Uterus (tissue), 4 donors: ENCODE measurements around the gene SLCO3A1. TPM values are rescaled to one million over a fixed set of nuclear protein-coding genes. Genes with fewer than 3 reads are reported as not detected.

ENCODE experiments used
- DNase-seq, 2 donors: peaks; one replicate each; pipeline ENCODE4 v3.0.0-alpha.2; 2019 to 2020
- H3K27ac ChIP-seq, 2 donors: fragments of 200-600 bp; sonication (generic); 1 replicate in 1 of 2; 2 replicates in 1 of 2; pipeline ENCODE4 v1.5.1; 2016 to 2018
- H3K27me3 ChIP-seq, 2 donors: fragments of 200-600 bp; sonication (generic); one replicate each; pipeline ENCODE4 v1.5.1; 2018 to 2019; ENCODE audit warnings: control low read depth in 1 of 2
- H3K36me3 ChIP-seq, 2 donors: fragments of 200-600 bp; sonication (generic); one replicate each; pipeline ENCODE4 v1.5.1; 2019; ENCODE audit warnings: control low read depth in 1 of 2
- H3K4me1 ChIP-seq, 2 donors: fragments of 200-600 bp; sonication (generic); one replicate each; pipeline ENCODE4 v1.5.1; 2018 to 2019; ENCODE audit warnings: control low read depth in 1 of 2
- H3K4me3 ChIP-seq, 2 donors: fragments of 200-600 bp; sonication (generic); 1 replicate in 1 of 2; 2 replicates in 1 of 2; pipeline ENCODE4 v1.5.1; 2018 to 2019; ENCODE audit warnings: mild to moderate bottlenecking in 1 of 2
- H3K9me3 ChIP-seq, 2 donors: fragments of 200-600 bp; sonication (generic); one replicate each; pipeline ENCODE4 v1.5.1; 2019; ENCODE audit warnings: control low read depth in 1 of 2
- POLR2A ChIP-seq, 2 donors: fragments of 450-650 bp; IDR thresholded peaks; one replicate each; pipeline ENCODE4 v1.6.1; 2016; ENCODE audit warnings: antibody characterized with exemption in 2 of 2, mild to moderate bottlenecking in 1 of 2, moderate library complexity in 1 of 2
- intact Hi-C: fragments of 100-400 bp; cut with DNase I; formaldehyde crosslinking; loops from one replicate; pipeline ENCODE4 v1.15.1; 2023; ENCODE audit warnings: low total_unique reads
- total RNA-seq, 4 donors: library from RNA; depleted of rRNA in 3 of 4; stranded (reverse); fragments of >200 nt in 3 of 4; gene quantifications; one replicate each; pipeline versions ENCODE4 v1.1.0 to v1.2.4, GENCODE V29; 2014 to 2023
- TF ChIP-seq, protein P1 (sequence below), 4 experiments: fragments of 200-600 bp in 2 of 4; fragments of 450-650 bp in 2 of 4; sonication (generic) in 2 of 4; IDR thresholded peaks; one replicate each; pipeline ENCODE4 v1.5.1; 2016 to 2019; ENCODE audit warnings: antibody characterized with exemption in 4 of 4, mild to moderate bottlenecking in 2 of 4, moderate library complexity in 1 of 4
- donor health status: DM: yes; HTN: yes; CAD: no.

The SLCO3A1 gene
- total RNA-seq, 4 donors from 2014 or later = 4.4 to 26.1 (median 9.5) TPM

DNA sequence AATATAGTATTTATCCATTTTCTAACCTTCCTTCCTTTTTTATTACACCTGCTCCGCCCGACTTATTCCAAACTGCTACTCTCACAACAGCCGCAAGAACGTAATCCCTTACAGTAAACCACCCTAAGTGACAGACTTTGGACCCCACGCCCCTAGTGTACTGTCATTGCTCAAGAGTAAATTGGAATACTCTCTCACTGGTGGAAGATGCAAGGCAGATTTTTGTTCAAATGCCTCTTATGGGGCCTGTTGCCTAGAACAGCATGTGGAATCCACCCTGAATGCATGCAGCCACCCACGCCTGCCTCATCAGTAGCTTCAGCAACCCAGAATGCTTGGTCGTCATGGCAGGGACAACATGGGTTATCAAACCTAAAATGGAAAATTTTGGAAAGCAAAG lies 313.9 kb downstream of the SLCO3A1 start:
- no peak overlapping the region for H3K4me3 ChIP-seq
- H3K27me3 ChIP-seq = no peaks in the 10 kb centered on the region
- no peak overlapping the region for H3K27ac ChIP-seq
- intact Hi-C loops = no loop called here
- H3K36me3 ChIP-seq = no peaks in the 10 kb centered on the region
- no peaks in the 10 kb centered on the region for H3K9me3 ChIP-seq
- TF ChIP-seq POLR2A (IDR thresholded peaks at IDR 0.05) = no peak
- no peak for DNase-seq
- H3K4me1 ChIP-seq = no peaks in the 10 kb centered on the region

DNA sequence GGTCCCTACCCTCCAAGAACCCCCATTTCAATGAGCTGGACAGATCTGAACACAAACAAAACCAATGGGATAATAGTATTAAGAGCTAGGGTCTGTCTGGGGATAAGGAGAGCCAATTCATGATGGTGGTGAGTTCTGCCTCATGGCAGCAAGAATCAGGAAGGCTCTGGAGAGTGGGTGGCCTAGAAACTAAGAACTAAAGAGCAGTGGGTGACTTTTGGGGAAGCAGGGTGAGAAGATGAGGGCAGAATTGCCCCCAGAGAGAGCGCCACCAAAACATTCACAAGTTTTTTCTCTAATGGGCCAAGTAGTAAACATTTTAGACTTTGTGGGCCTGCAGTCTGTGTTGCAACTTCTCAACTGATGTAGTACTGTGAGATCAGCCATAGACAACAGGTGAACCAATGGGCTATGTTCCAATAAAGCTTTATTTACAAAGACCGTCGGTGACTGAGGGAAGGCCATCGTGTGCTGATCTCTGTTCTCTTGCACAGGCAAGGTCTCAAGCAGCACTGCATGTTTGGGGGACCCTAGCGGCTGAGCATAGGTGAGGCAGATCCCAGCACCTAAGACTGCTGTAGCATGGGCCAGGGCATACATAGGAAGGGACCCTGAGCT lies 314.7 kb downstream of the SLCO3A1 start:
- intact Hi-C loops = no loop called here
- no peak for DNase-seq
- Histone ChIP-seq H3K27me3 (no peaks in the 10 kb centered on the region), H3K4me3 (no peak overlapping the region), H3K27ac (no peak overlapping the region), H3K4me1 (no peaks in the 10 kb centered on the region), H3K36me3 (no peaks in the 10 kb centered on the region), H3K9me3 (no peaks in the 10 kb centered on the region)
- no peak for TF ChIP-seq POLR2A (IDR thresholded peaks at IDR 0.05)
- TF ChIP-seq, protein P1, sequence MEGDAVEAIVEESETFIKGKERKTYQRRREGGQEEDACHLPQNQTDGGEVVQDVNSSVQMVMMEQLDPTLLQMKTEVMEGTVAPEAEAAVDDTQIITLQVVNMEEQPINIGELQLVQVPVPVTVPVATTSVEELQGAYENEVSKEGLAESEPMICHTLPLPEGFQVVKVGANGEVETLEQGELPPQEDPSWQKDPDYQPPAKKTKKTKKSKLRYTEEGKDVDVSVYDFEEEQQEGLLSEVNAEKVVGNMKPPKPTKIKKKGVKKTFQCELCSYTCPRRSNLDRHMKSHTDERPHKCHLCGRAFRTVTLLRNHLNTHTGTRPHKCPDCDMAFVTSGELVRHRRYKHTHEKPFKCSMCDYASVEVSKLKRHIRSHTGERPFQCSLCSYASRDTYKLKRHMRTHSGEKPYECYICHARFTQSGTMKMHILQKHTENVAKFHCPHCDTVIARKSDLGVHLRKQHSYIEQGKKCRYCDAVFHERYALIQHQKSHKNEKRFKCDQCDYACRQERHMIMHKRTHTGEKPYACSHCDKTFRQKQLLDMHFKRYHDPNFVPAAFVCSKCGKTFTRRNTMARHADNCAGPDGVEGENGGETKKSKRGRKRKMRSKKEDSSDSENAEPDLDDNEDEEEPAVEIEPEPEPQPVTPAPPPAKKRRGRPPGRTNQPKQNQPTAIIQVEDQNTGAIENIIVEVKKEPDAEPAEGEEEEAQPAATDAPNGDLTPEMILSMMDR (IDR thresholded peaks at IDR 0.05) = no peak

DNA sequence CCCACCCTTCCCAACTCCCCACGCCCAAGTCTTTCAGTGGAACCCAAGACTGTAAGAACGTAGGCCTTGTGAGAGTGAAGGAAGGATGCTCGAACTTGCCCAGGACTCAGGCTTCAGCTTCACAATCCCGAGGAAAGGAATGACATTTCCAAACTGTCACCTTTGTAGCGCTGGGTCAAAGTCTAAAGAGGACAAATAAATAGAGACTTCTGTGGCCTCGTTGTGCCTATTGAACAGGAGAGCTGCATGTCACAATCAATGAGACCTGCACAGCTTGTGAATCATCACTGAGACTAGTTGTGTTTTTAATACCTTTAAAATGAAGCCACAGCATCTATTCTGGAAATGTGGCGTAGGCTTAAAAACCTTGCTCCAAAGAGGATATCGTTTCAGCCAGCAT lies 317.4 kb downstream of the SLCO3A1 start:
- Histone ChIP-seq H3K9me3 (no peaks in the 10 kb centered on the region), H3K27ac (no peak overlapping the region), H3K4me3 (no peak overlapping the region), H3K27me3 (no peaks in the 10 kb centered on the region), H3K36me3 (no peaks in the 10 kb centered on the region), H3K4me1 (no peaks in the 10 kb centered on the region)
- intact Hi-C loops = no loop called here
- TF ChIP-seq, protein P1 (IDR thresholded peaks at IDR 0.05) = no peak
- no peak for TF ChIP-seq POLR2A (IDR thresholded peaks at IDR 0.05)
- DNase-seq = no peak

DNA sequence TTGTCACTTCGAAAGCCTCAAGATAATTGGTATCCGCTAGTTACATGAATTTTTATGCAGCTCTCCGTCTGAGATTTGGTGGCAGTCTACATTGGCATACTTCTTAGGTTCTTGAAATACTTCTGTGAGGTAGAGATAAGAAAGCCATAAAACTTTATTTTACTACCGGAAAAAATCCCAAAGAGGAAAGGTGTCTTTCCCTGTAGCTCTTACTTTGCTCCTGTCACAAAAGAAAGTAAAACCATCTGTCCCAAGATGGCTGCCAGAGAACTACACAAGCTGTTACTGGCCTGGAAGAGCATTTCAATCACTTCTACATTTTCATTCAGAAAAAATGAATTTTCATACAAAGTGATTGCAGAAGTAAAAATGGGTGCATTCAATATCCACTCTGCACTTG lies 325.4 kb downstream of the SLCO3A1 start:
- no peak for TF ChIP-seq POLR2A (IDR thresholded peaks at IDR 0.05)
- no peak overlapping the region for H3K27ac ChIP-seq
- no peaks in the 10 kb centered on the region for H3K4me1 ChIP-seq
- intact Hi-C loops = no loop called here
- H3K4me3 ChIP-seq = no peak overlapping the region
- no peaks in the 10 kb centered on the region for H3K27me3 ChIP-seq
- DNase-seq = no peak
- no peaks in the 10 kb centered on the region for H3K9me3 ChIP-seq
- H3K36me3 ChIP-seq = no peaks in the 10 kb centered on the region

DNA sequence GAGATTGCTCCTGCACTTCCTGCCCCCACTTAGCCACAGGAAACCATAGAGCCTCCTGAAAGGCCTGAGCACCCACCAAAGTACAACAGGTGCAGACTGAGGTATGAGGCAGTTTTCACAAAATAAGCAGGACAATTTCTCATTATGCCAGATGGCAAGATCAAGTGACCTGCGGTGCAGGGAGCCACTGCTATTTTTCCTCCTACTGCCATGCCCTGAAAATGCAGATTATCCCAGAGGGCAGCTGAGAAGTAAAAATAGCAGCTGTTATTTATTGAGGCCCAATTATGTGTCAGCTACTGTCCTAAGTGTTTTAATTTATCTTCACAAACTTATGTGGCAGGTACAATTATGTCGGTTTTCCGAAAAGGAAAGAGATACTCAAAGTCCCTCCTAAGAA lies 330.6 kb downstream of the SLCO3A1 start:
- no peak for TF ChIP-seq POLR2A (IDR thresholded peaks at IDR 0.05)
- TF ChIP-seq, protein P1 (IDR thresholded peaks at IDR 0.05) = no peak
- no peak for DNase-seq
- Histone ChIP-seq H3K36me3 (no peaks in the 10 kb centered on the region), H3K27ac (no peak overlapping the region), H3K27me3 (no peaks in the 10 kb centered on the region), H3K9me3 (no peaks in the 10 kb centered on the region), H3K4me1 (no peaks in the 10 kb centered on the region), H3K4me3 (no peak overlapping the region)
- intact Hi-C loops = no loop called here

DNA sequence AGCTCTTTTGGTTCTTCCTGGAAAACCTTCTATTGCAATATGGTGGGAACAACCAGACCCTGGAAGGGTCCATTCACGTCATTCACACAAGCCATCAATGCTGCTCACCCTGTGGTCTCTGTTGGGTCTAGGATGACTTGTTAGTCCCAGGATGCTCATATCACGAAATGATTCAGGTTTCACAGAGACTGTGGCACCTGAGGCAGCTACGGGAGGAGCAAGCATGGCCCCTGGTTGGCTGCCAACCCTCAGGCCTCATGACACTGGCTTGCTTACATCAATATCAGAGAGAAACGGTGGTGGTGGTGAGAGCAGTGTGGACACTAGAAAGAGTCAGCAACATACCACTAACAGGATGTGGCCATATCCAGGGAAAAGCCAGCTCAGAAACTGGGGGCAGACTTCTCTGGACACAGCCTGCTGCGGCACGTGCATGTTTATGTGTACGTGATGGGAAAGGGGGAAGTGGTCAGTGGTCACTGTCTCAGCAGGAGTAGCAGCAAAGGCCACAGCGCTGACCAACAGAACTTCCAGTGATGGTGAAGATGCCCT lies 331.2 kb downstream of the SLCO3A1 start:
- no peak overlapping the region for H3K27ac ChIP-seq
- TF ChIP-seq, protein P1 (IDR thresholded peaks at IDR 0.05) = no peak
- intact Hi-C loops = no loop called here

More for the DNA sequence above, 331.2 kb downstream of the SLCO3A1 start:
- H3K36me3 ChIP-seq = no peaks in the 10 kb centered on the region
- DNase-seq = no peak
- no peaks in the 10 kb centered on the region for H3K9me3 ChIP-seq
- no peaks in the 10 kb centered on the region for H3K4me1 ChIP-seq
- no peak overlapping the region for H3K4me3 ChIP-seq
- H3K27me3 ChIP-seq = no peaks in the 10 kb centered on the region
